Ishikawa (cell line): ENCODE data around the gene NAV2.

Experiments
- CEBPB ChIP-seq: IDR thresholded peaks from 2 replicates; pipeline ENCODE4 v1.6.1; 2012
- CREB1 ChIP-seq: IDR thresholded peaks from 2 replicates; pipeline ENCODE4 v1.6.1; 2012; ENCODE audit warnings: low read depth
- EGR1 ChIP-seq: IDR thresholded peaks from 2 replicates; pipeline ENCODE4 v1.6.1; 2012
- EP300 ChIP-seq: IDR thresholded peaks from 2 replicates; pipeline ENCODE4 v1.6.1; 2012; ENCODE audit warnings: borderline replicate concordance
- FOXM1 ChIP-seq: IDR thresholded peaks from 2 replicates; pipeline ENCODE4 v1.6.1; 2012; ENCODE audit warnings: low read depth, borderline replicate concordance
- NFIC ChIP-seq: IDR thresholded peaks from 2 replicates; pipeline ENCODE4 v1.6.1; 2012
- RAD21 ChIP-seq: IDR thresholded peaks from 2 replicates; pipeline ENCODE4 v1.6.1; 2012; ENCODE audit warnings: low read depth
- TAF1 ChIP-seq: IDR thresholded peaks from 2 replicates; pipeline ENCODE4 v1.6.1; 2012; ENCODE audit warnings: low read depth, mild to moderate bottlenecking
- TCF12 ChIP-seq: IDR thresholded peaks from 2 replicates; pipeline ENCODE4 v1.6.1; 2012; ENCODE audit warnings: low read depth
- TEAD4 ChIP-seq: IDR thresholded peaks from 2 replicates; pipeline ENCODE4 v1.6.1; 2012
- YY1 ChIP-seq: IDR thresholded peaks from 2 replicates; pipeline ENCODE4 v1.6.1; 2012; ENCODE audit warnings: low read depth
- ZBTB7A ChIP-seq: IDR thresholded peaks from 2 replicates; pipeline ENCODE4 v1.6.1; 2012; ENCODE audit warnings: low read depth
- TF ChIP-seq, protein P1 (sequence below): IDR thresholded peaks from 2 replicates; pipeline ENCODE4 v1.6.1; 2012; ENCODE audit warnings: low read depth, mild to moderate bottlenecking
- TF ChIP-seq, protein P2 (sequence below): IDR thresholded peaks from 2 replicates; pipeline ENCODE4 v1.6.1; 2012
- TF ChIP-seq, protein P3 (sequence below): IDR thresholded peaks from 2 replicates; pipeline ENCODE4 v1.6.1; 2012

Gene NAV2

DNA sequence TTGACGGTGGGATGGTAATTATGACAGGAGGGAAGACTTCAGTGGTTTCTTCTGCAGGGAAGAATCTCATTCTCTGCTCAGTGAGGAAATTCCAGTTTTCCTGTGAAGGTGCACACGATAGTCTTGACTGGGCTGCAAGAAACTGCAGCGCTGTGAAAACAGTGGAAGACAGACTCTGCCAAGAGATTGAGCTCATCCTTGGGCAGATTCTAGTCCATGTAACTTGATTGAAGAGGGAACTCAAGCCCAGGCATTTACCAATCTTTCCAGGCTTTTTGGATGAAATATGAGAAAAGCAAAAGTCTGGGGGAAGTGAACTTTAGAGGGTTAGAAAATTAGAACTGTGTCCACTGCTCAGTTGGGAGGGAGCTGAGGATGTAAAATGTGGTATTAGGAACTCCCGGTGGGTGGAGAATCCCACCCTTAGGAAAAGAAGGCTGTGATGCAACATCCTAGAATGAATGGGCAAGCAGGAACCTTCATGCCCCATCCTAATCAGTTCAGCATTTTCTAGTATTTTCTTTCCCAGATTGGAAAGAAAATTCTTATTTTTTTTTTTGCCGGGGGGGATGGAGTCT lies 235.0 kb downstream of the NAV2 start:
- TF ChIP-seq RAD21 (no peak), TAF1 (no peak), CREB1 (no peak), EP300 (no peak), EGR1 (no peak), ZBTB7A (no peak), TEAD4 (no peak), CEBPB (no peak), FOXM1 (no peak), TCF12 (no peak), NFIC (no peak), YY1 (no peak)
- TF ChIP-seq, protein P1, sequence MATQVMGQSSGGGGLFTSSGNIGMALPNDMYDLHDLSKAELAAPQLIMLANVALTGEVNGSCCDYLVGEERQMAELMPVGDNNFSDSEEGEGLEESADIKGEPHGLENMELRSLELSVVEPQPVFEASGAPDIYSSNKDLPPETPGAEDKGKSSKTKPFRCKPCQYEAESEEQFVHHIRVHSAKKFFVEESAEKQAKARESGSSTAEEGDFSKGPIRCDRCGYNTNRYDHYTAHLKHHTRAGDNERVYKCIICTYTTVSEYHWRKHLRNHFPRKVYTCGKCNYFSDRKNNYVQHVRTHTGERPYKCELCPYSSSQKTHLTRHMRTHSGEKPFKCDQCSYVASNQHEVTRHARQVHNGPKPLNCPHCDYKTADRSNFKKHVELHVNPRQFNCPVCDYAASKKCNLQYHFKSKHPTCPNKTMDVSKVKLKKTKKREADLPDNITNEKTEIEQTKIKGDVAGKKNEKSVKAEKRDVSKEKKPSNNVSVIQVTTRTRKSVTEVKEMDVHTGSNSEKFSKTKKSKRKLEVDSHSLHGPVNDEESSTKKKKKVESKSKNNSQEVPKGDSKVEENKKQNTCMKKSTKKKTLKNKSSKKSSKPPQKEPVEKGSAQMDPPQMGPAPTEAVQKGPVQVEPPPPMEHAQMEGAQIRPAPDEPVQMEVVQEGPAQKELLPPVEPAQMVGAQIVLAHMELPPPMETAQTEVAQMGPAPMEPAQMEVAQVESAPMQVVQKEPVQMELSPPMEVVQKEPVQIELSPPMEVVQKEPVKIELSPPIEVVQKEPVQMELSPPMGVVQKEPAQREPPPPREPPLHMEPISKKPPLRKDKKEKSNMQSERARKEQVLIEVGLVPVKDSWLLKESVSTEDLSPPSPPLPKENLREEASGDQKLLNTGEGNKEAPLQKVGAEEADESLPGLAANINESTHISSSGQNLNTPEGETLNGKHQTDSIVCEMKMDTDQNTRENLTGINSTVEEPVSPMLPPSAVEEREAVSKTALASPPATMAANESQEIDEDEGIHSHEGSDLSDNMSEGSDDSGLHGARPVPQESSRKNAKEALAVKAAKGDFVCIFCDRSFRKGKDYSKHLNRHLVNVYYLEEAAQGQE, result no peak
- TF ChIP-seq, protein P2, sequence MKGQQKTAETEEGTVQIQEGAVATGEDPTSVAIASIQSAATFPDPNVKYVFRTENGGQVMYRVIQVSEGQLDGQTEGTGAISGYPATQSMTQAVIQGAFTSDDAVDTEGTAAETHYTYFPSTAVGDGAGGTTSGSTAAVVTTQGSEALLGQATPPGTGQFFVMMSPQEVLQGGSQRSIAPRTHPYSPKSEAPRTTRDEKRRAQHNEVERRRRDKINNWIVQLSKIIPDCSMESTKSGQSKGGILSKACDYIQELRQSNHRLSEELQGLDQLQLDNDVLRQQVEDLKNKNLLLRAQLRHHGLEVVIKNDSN, result no peak
- TF ChIP-seq, protein P3, sequence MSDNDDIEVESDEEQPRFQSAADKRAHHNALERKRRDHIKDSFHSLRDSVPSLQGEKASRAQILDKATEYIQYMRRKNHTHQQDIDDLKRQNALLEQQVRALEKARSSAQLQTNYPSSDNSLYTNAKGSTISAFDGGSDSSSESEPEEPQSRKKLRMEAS, result no peak

DNA sequence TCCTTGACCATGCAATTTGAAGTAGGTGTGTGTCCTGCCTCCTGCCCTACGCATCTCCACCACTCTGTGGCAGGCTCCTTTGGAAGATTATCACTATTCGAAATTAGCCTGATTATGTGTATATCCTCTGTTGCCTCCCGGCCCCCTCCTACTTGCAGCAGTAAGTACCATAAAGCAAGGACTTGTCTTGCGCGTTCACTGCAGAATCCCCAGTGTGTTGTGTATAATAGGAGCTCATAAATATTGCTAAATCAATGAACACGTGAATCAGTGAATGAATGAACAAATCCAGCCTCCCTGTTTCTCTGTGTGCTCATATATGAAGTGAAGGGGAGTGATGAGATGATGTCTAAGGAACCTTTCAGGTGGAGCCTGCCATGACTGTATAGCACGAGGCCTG lies 237.0 kb downstream of the NAV2 start:
- TF ChIP-seq NFIC (no peak), ZBTB7A (no peak), TEAD4 (no peak), EP300 (no peak), CEBPB (no peak), TCF12 (no peak), RAD21 (no peak), TAF1 (no peak), FOXM1 (no peak), EGR1 (no peak), CREB1 (no peak), YY1 (no peak)
- TF ChIP-seq, protein P2, result no peak
- TF ChIP-seq, protein P1, result no peak
- TF ChIP-seq, protein P3, result no peak

DNA sequence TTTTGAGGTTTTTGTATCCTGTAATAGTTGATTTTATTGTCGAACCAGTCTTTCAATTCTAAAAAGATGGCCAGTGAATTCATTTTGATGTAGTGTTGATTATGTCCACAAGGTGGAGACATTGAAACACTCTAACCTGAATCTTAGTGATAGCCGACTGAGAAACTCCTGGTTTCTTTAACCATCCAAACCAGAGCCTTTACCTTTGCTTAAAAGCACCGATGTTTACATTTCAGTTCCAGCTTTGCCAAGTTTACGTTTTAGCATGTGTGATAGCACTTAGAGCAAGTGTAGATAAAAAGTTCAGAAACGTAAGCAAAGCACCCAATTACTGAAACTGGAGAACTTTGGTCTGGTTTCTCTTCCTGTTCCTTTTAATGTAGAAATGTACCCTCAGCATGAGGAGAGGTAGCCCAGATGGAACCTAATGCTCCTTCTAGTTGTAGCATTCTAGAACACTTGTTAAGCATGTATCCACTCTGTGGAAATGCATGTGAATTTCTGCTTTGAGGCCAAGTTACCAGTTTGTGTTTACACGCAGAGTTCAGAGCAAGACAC lies 239.0 kb downstream of the NAV2 start:
- TF ChIP-seq EGR1 (no peak), TEAD4 (no peak), RAD21 (peak; percentile 85)

DNA sequence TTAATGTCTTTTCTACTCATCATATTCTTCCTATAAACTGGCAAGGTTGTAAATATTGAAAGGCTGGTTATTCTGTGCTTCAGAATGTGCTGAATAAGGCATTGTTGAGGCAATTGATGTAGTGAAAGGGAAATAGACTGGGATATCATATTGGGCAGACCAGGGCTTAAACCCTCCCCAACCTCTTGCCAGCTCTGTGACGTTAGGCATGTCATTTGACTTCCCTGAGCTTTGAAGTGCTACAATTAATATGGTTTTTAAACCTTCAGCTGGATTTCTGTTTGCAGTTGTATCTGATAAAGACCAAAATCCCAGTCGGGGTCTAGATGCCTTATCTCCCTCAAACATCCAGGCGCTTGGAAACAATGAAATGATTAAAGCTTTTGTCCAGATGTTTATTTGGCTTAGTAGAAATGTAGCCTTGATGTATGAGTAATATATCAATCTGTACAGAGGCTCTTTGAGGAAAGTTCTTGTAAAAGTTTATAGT lies 239.5 kb downstream of the NAV2 start:
- TF ChIP-seq RAD21 (no peak), FOXM1 (no peak), CEBPB (no peak), ZBTB7A (no peak), CREB1 (no peak), NFIC (no peak), TAF1 (no peak), TEAD4 (no peak)
- TF ChIP-seq, protein P3, result no peak
- TF ChIP-seq, protein P2, result no peak
- TF ChIP-seq, protein P1, result no peak
